ENCODE data around the gene ZBTB7C. TPM values are rescaled to one million over a fixed set of nuclear protein-coding genes. Genes with fewer than 3 reads are reported as not detected.

ZBTB7C gene
- total RNA-seq, 1 experiment from 2014 or later: 0.32 TPM

- ChIA-PET POLR2A (ENCODE audit: low non-redundant PET) (no interaction called here), CTCF (no interaction called here)
Measured at GRCh38 chr18:48142994-48143393, 266.2 kb downstream of the ZBTB7C start.

GRCh38 chr18:48142353-48142752 lies 266.8 kb downstream of the ZBTB7C start:
- POLR2A ChIA-PET (ENCODE audit: low non-redundant PET): no interaction called here
- CTCF ChIA-PET: no interaction called here
- BruUV-seq (replicated peaks): no TSS peak
- H3K4me3 ChIP-seq (ENCODE audit: low read depth, low read length, poor library complexity, severe bottlenecking): no peak overlapping the region
- H3K27me3 ChIP-seq (replicated peaks; ENCODE audit: insufficient read depth, low read depth, low read length, poor library complexity): peaks cover 21% of the 10 kb centered on the region
- TF ChIP-seq EZH2 (IDR thresholded peaks at IDR 0.05; ENCODE audit: borderline replicate concordance, low read depth, low read length, poor library complexity, severe bottlenecking) (no peak), CTCF (conservative IDR thresholded peaks at IDR 0.05; ENCODE audit: low read depth, low read length) (no peak)
- H3K27ac ChIP-seq (ENCODE audit: low read depth, low read length, poor library complexity, severe bottlenecking): no peak overlapping the region
- no peaks in the 10 kb centered on the region for H3K9me3 ChIP-seq (ENCODE audit: low read depth, low read length, poor library complexity, severe bottlenecking)
- intact Hi-C loops (cut with micrococcal nuclease; ENCODE audit: unreplicated experiment): no loop called here
- H3K4me1 ChIP-seq (ENCODE audit: insufficient read depth, low read length, poor library complexity, severe bottlenecking): no peaks in the 10 kb centered on the region
- no peaks in the 10 kb centered on the region for H3K36me3 ChIP-seq (ENCODE audit: insufficient read depth, low read length, poor library complexity, severe bottlenecking)
- no peak for DNase-seq (ENCODE audit: low spot score)

More at GRCh38 chr18:48142994-48143393, 266.2 kb downstream of the ZBTB7C start:
- Histone ChIP-seq H3K27me3 (replicated peaks; ENCODE audit: insufficient read depth, low read depth, low read length, poor library complexity) (peaks cover 14% of the 10 kb centered on the region), H3K27ac (ENCODE audit: low read depth, low read length, poor library complexity, severe bottlenecking) (no peak overlapping the region), H3K4me3 (ENCODE audit: low read depth, low read length, poor library complexity, severe bottlenecking) (no peak overlapping the region), H3K9me3 (ENCODE audit: low read depth, low read length, poor library complexity, severe bottlenecking) (no peaks in the 10 kb centered on the region), H3K36me3 (ENCODE audit: insufficient read depth, low read length, poor library complexity, severe bottlenecking) (no peaks in the 10 kb centered on the region), H3K4me1 (ENCODE audit: insufficient read depth, low read length, poor library complexity, severe bottlenecking) (no peaks in the 10 kb centered on the region)
- no peak for DNase-seq (ENCODE audit: low spot score)
- intact Hi-C loops (cut with micrococcal nuclease; ENCODE audit: unreplicated experiment): no loop called here
- TF ChIP-seq EZH2 (IDR thresholded peaks at IDR 0.05; ENCODE audit: borderline replicate concordance, low read depth, low read length, poor library complexity, severe bottlenecking) (no peak), CTCF (conservative IDR thresholded peaks at IDR 0.05; ENCODE audit: low read depth, low read length) (no peak)
- no TSS peak for BruUV-seq (replicated peaks)

GRCh38 chr18:48140731-48141130 lies 268.5 kb downstream of the ZBTB7C start:
- intact Hi-C loops (cut with micrococcal nuclease; ENCODE audit: unreplicated experiment): no loop called here
- Histone ChIP-seq H3K9me3 (ENCODE audit: low read depth, low read length, poor library complexity, severe bottlenecking) (no peaks in the 10 kb centered on the region), H3K4me3 (ENCODE audit: low read depth, low read length, poor library complexity, severe bottlenecking) (no peak overlapping the region), H3K4me1 (ENCODE audit: insufficient read depth, low read length, poor library complexity, severe bottlenecking) (peaks cover 10% of the 10 kb centered on the region), H3K27me3 (replicated peaks; ENCODE audit: insufficient read depth, low read depth, low read length, poor library complexity) (peaks cover 31% of the 10 kb centered on the region), H3K27ac (ENCODE audit: low read depth, low read length, poor library complexity, severe bottlenecking) (no peak overlapping the region), H3K36me3 (ENCODE audit: insufficient read depth, low read length, poor library complexity, severe bottlenecking) (no peaks in the 10 kb centered on the region)
- TF ChIP-seq EZH2 (IDR thresholded peaks at IDR 0.05; ENCODE audit: borderline replicate concordance, low read depth, low read length, poor library complexity, severe bottlenecking): no peak
- BruUV-seq (replicated peaks): no TSS peak
- DNase-seq (ENCODE audit: low spot score): no peak
- CTCF ChIA-PET: no interaction called here
- POLR2A ChIA-PET (ENCODE audit: low non-redundant PET): no interaction called here
